ENCODE measurements around the gene CD164L2.
"Not testable (repeated sequence)": the region's sequence is repeated elsewhere in the genome, so short reads cannot be mapped to it uniquely, and the experiment has no call there.

Gene CD164L2

DNA sequence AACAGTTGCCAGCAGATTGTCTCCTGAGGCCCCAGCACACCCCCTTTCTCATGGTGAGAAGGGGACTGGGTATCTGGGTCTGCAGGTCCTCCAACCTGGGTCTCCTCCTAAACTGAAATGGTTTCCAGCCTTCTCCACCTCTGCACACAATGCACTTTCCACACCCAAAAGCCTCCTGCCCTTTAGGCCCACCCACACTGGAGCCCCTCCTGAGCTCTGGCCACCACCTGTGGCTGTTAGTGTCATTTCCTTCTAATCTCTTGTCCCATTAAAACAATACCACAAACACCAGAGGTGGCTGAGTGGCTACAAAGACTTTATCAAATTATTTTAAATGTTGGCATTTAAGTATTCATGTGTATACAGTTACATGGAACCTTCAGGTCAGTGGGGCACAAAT lies 20.8 kb upstream of the CD164L2 start:
- DNase-seq, result no peak

DNA sequence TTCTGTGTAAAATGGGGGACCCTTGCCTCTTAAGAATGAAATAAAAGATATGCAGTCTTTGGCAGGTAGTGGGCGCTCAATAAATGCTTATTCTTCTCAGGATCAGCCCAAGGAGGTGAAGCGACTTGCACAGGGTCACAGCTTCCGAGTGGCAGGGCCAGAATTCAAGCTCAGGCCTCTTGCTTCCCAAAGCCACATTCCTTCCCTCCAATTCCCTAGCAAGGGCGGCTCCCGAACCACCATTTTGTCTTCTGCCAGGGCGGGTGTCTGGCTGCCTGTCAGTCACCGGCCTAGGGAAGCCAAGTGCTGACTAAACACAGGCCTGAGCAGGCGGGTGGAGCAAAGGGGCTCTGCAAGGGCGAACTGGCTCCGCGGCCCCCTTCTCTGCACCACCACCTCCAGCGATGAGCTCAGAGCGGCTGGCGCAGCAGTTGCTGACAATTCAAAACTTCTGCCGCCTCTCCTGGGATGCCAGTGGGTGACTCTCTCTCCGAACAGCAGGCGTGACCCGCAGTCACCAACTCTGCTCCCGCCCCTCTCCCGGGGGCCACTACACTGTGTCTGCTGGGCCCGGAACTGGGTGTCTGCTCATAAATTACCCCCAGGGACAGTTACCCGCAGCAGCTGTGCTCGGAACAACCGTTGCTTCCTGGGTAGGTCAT lies 20.1 kb upstream of the CD164L2 start:
- DNase-seq, result peak; percentile 35

- DNase-seq, result no peak
Measured at GRCh38 chr1:27402349-27402754, 19.2 kb upstream of the CD164L2 start.

DNA sequence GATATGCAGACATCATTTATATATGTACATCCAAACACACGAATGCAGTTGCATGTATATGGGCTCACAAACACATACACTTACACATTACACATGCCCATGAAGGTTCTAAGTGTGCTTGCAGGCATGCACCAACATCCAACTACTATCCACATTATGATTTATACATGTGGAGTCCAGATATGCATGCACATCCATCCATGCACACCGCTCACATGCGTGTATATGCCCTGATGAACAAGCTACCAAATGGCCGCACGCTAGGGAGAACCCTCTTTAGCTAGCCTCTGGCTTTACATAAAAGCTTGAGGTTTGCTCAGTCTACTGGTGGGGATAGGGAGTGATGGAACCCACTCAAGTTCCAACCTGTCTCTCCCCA lies 17.8 kb upstream of the CD164L2 start:
- DNase-seq, result no peak

GRCh38 chr1:27400082-27400962 lies 17.2 kb upstream of the CD164L2 start:
- DNase-seq, result no peak

GRCh38 chr1:27399251-27400025 lies 16.3 kb upstream of the CD164L2 start:
- DNase-seq, result no peak

GRCh38 chr1:27398405-27399149 lies 15.4 kb upstream of the CD164L2 start:
- no peak for DNase-seq

DNA sequence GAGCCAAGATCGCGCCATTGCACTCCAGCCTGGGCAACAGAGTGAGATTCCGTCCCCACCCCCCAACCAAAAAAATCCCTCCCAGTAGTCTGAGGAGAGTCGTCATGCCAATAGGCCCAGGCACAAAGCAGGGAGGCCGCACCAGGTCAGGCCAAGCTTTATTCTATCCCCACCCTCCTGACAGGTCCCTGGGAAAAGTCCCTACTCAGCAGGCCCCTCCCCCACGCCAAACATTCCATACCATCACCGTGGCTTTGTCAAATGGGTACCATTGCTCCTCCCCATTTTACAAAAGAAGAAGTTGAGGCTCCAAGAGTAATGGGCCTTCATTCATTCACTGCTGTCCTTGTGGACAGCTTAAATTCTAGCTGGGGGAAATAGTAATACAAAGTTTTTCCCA lies 14.6 kb upstream of the CD164L2 start:
- no peak for DNase-seq

- no peak for DNase-seq
Measured at GRCh38 chr1:27397110-27397509, 14.0 kb upstream of the CD164L2 start.

DNA sequence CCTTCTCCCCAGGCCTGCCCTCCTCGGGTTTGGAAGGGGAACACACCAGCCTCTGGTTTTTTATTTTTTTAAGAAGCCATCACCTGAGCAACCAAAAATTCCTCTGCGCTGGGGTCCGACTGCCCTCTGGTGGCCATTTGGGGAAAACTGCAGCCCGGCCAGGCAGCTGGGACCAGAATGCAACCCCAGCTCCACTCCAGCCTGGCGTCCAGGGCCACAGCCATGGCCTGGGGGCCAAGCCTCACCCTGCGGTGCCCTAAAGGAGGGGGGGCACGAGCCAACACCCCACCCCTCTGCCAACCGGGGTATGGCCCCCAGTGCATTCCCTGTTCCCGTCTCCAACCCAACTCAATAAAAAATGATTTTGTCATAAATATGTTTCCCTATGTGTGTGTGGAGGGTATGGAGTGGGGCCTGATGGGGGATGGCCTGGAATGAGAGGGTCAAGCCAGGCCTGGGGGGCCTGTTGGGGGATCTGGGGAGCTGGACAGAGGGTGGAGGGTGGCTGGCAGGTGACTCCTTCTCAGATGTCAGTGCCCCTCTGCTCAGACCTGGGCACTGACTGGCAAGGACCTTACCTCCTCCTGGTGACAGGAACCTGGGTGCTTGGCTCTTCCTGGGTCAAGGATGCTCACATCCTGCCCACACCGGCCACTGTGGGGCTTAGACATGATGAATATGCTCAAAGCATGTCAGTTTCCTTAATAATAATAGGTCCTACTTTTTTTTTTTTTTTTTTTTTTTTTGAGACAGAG lies 12.5 kb upstream of the CD164L2 start:
- DNase-seq, result peak; percentile 79

DNA sequence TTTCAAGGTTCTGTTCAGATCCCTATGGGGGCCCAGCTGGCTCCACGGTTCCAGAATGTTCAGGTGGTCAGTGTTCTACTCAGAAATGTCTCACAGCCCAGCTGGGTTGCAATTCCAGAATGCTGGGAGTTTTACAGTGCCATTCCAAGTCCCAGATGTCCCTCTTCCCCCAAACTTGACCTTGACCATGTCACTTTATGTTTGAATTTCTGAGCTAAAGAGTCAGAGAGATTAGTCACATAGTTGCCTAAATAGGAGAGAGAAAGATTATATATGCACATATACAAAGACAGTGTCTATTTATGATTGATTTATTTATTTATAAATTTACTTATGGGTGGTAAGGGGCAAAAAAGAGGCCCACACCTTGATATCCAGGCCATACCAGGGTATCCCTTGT lies 11.8 kb upstream of the CD164L2 start:
- no peak for DNase-seq

DNA sequence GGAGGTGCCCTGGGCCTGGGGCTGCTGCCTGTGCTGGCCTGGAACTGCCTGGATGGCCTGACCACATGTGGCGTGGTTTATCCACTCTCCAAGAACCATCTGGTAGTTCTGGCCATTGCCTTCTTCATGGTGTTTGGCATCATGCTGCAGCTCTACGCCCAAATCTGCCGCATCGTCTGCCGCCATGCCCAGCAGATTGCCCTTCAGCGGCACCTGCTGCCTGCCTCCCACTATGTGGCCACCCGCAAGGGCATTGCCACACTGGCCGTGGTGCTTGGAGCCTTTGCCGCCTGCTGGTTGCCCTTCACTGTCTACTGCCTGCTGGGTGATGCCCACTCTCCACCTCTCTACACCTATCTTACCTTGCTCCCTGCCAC lies 11.1 kb upstream of the CD164L2 start:
- no peak for DNase-seq

GRCh38 chr1:27393641-27394281 lies 10.6 kb upstream of the CD164L2 start:
- no peak for DNase-seq

DNA sequence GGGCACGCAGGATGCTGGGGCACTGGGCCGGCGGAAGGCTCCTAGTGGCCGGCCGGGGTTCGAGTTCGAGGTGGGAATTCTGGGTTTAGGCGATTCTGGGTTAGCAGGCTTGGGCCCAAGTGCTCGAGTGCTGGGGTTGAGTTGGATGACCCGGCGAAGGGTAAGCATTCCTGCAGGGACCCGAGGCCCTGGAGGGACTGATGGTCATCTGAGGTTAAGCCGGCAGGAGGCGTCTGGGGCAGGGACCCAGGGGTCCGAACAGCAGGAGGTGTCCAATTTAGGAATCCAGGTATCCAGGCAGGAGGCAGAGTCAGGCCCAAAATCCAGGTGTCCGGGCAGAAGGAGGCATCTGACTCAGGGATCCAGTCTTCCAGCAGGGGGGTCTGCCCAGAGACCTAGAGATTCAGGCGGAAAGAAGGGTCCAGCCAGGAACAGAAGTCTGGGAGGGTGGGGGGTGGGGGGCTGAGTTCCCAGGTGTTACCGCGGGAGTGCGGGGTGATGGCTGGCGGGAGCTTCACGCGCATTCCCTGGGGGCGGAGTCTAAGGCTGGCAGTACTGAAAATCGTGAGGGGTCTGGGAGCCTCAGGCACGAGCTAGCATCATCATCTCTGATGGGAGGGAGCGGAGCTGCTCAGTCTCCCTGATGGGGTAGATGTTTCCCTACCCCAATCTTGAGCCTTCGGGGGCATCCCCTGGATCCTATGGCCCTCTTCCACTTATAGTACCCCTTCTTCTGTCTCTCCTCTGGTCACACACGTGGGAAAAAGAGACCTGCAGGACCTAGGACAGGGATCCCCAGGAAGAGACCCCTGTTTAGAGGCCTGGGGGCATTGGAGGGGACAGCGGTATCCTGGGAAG lies 9.9 kb upstream of the CD164L2 start:
- DNase-seq, result no peak

DNA sequence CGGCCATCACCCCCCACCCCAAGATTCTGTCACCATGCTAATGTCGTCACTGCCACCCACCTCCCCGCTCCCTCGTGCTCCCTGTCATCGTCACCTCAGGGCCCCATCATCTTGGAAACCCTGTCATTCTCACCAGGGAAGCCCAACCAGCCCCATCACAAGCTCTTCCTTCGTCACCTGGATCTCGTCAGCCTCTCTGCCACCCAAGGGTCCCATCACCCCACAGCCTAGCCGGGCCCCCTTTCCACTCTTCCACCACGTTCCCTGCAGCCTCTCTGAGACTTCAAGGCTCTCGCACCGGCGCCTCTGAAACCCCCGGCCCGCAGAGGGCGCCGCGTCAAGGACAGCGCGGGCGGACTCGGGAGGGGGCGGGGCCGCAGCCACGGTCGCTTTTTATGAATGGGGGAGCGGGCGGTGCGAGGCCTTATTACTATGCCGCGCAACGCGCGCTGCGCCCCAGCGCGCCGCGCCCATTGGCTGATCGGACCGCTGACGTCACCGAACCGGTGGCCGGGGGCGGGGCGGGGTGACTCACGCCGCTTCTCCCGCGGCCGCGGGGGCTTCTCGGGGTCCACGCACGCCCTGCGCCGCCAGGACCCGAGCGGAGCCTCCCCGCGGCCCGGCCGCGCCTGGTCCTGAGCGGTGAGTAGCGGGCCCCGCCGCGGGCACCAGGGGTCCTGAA lies 9.1 kb upstream of the CD164L2 start, which contains the start of gene GPR3:
Gene GPR3 (plus strand): TSS at position 527 of the 682 bp plus-strand sequence. CDS start 1,177 bp downstream, outside the sequence.
- DNase-seq, result peak; percentile 94

GRCh38 chr1:27391511-27392095 lies 8.5 kb upstream of the CD164L2 start:
- DNase-seq, result peak; percentile 30

GRCh38 chr1:27388337-27389005 lies 5.3 kb upstream of the CD164L2 start:
- peak; percentile 77 for DNase-seq

- not testable (repeated sequence) for DNase-seq
Measured at GRCh38 chr1:27384797-27385196, 1.7 kb upstream of the CD164L2 start.

- no peak for DNase-seq
Measured at GRCh38 chr1:27383661-27384060, 528 bp upstream of the CD164L2 start.
